ENCODE data around the gene PPEF1. TPM values are rescaled to one million over a fixed set of nuclear protein-coding genes. Genes with fewer than 3 reads are reported as not detected.

PPEF1 gene, protein sequence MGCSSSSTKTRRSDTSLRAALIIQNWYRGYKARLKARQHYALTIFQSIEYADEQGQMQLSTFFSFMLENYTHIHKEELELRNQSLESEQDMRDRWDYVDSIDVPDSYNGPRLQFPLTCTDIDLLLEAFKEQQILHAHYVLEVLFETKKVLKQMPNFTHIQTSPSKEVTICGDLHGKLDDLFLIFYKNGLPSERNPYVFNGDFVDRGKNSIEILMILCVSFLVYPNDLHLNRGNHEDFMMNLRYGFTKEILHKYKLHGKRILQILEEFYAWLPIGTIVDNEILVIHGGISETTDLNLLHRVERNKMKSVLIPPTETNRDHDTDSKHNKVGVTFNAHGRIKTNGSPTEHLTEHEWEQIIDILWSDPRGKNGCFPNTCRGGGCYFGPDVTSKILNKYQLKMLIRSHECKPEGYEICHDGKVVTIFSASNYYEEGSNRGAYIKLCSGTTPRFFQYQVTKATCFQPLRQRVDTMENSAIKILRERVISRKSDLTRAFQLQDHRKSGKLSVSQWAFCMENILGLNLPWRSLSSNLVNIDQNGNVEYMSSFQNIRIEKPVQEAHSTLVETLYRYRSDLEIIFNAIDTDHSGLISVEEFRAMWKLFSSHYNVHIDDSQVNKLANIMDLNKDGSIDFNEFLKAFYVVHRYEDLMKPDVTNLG
- total RNA-seq, result 1 to 10 TPM in 1 of 2 donors, under 1 TPM in 1; 0.09 to 1.4 TPM
- long read RNA-seq, partial matches to known transcripts, result 0 of 2 reads
- long read RNA-seq, other reads (novel, unspliced or antisense), result 2 of 2 reads

DNA sequence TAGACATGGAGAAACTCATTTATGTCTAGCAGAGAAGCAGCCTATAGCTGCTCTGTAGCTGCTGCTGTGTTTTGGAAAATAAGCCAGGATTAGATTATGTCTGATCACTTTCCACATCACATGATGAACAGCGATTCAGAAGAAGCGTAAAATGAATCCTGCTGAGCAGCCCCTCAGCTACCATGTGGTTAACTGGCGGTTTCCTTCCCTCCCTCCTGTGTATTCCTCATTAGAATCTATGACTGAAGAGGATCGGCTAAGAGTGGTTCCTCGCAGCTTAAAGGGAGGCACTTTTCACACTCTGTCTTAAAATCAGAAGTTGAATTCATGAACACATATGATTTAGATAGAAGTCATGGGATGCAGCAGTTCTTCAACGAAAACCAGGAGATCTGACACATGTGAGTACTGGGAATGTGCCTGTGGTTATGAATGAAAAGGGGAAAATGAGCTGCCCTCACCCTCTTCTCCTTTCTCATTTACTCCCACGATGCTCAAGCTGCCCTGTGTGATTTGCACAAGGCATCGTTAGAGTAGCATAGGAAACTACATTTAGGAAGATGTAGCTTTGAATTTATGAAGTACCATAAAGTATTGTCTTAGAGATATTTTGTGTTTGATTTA lies at the start of gene PPEF1:
TSS of gene PPEF1 (plus strand) at position 220 of the 624 bp plus-strand sequence. CDS start at position 356, 136 bp downstream.
- intact Hi-C loops (cut with DNase I), result no loop called here
- no peak for DNase-seq

DNA sequence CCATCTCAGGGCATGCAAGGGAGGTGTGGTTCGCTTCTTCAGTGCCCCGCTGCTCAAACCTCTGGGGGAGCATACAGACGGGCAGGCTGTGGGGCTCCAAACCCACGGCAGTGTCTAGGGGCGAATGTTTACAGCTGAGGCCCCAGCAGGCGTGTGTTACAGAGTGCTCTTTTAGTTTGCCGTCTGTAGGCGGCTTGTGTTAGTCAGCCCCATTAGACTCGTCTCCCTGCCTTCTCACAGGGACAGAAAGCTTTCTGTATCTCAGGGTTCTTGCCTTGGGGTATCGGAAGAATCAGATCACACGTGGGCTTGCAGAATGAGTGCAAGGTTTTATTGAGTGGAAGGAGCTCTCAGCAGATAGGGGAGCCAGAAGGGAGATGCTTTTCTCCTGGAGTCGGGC lies 46.2 kb upstream of the PPEF1 start:
- intact Hi-C loops (cut with DNase I), result no loop called here
- ATAC-seq (no peak), DNase-seq (no peak)

More for the DNA sequence above, at the start of gene PPEF1:
- ATAC-seq, result no peak

DNA sequence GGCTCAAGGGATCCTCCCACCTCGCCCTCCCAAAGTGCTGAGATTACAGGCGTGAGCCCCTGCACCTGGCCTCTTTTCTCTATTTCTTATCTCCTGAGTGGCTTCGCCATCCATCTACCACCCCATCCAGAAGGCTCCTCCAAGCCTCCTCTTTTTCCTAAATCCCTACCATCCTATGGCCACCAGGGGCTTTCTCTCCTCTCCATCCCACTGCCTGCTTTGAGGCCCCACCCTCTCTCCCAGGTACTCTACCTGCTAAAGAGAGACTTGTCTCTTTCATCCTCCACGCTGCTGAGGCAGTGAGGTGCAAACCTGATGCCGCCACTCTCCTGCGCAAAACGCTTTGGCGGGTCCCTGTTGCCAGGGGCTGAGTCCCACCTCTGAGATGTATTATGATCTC lies 42.5 kb upstream of the PPEF1 start:
- intact Hi-C loops (cut with DNase I), result no loop called here
- DNase-seq, result no peak
- ATAC-seq, result no peak

DNA sequence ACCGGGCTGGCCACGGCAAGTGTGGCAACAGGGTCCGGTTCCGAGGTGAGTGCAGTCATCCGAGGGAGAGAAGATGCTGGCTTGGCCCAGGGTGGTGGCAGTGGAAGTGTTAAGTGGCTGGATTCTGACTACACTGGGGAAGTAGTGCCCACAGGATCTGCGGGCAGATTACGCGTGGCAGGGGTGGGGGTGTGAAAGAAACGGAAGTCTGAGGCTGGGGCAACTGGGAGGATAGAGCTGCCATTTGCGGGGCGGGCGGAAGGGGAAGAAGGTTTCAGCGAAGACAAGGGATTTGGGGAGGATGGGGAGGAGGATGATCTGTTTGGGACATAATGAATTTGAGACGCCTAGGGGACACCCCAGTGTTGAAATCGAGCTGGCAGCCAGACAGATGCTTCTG lies 40.8 kb upstream of the PPEF1 start:
- DNase-seq (no peak), ATAC-seq (no peak)
- intact Hi-C loops (cut with DNase I), result no loop called here

DNA sequence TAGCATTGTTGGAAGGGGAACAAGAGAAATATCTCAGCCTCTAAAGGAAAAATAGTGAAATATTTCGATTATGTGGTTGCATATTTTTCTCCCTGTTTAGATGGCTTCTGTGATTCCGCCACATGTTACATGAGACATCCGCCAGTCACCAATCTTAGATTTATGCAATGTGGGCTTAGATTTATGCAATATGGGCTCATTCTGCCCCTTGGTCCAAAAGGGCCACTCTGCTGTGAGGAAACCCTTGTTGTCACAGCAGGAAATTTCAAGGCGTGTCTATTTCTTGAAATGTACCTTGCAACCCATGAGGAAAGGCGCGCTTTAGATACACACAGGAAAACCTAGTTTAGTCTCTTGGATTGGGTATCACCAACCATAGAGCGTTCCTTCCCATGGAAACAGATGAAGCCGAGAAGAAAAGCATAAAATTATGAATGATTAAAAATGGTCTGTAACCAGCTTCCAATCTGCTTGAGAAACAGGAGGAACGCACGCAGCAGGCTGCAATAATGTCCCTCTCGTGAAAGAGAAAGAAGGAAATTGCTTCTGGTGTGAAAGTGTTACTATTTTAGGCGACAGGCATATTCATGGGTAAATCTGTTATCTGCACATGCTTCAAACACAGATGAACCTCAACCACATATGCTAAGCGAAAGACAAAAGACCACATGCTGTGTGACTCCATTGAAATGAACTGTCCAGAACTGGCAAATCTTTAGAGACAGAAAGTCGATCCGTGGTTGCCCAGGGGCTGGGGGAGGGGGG lies 39.2 kb upstream of the PPEF1 start:
- intact Hi-C loops (cut with DNase I), result no loop called here
- DNase-seq (no peak), ATAC-seq (no peak)

DNA sequence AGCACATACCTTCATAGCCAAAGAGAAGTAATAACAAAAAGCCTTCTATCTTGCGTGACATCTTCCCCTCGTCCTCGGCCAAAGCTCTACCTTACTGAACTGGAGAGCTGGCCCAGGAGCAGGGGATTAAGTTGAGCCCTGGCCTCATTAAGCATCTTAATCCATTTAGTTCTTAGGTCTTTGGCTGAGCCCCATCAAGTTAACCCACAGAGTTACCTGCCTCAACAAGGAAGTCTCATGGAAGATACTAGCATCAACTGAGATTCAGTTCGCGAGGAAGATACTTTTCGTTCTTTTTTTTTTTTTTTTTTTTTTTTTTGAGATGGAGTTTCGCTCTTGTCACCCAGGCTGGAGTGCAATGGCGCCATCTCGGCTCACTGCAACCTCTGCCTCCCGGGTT lies 35.4 kb upstream of the PPEF1 start, which contains the start of gene RS1:
TSS of gene RS1 (minus strand) at position 101 of the 400 bp plus-strand sequence. CDS start at position 61, 40 bp downstream.
- ATAC-seq (no peak), DNase-seq (no peak)
- intact Hi-C loops (cut with DNase I), result loop anchor here in 1 of 2 donors (5.0 kb wide), 1 partner anchor 215 kb away; no protein-coding TSS in a partner anchor

DNA sequence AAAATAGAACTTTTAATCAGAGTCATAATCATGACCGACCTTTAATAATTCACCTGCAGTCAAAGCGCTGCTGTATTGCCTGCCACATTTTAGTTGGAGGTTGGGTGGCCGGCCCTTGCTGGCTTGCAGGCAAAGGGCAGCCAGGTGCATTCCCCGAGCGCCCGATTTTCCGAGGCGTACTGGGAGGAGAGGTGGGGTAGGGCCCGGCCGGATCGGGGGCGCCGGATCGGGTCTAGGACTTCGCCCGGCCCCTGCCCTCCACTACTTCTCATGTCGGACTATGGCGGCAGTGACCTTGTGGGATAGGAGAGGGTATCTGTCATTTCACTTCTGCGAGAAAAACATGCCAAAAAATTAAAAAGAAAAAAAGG lies 33.0 kb upstream of the PPEF1 start:
- peak; percentile 48 to 70 for ATAC-seq
- intact Hi-C loops (cut with DNase I), result loop anchor here in 1 of 2 donors (5.0 kb wide), 1 partner anchor 213 kb away; no protein-coding TSS in a partner anchor
- DNase-seq, result peak; percentile 32

DNA sequence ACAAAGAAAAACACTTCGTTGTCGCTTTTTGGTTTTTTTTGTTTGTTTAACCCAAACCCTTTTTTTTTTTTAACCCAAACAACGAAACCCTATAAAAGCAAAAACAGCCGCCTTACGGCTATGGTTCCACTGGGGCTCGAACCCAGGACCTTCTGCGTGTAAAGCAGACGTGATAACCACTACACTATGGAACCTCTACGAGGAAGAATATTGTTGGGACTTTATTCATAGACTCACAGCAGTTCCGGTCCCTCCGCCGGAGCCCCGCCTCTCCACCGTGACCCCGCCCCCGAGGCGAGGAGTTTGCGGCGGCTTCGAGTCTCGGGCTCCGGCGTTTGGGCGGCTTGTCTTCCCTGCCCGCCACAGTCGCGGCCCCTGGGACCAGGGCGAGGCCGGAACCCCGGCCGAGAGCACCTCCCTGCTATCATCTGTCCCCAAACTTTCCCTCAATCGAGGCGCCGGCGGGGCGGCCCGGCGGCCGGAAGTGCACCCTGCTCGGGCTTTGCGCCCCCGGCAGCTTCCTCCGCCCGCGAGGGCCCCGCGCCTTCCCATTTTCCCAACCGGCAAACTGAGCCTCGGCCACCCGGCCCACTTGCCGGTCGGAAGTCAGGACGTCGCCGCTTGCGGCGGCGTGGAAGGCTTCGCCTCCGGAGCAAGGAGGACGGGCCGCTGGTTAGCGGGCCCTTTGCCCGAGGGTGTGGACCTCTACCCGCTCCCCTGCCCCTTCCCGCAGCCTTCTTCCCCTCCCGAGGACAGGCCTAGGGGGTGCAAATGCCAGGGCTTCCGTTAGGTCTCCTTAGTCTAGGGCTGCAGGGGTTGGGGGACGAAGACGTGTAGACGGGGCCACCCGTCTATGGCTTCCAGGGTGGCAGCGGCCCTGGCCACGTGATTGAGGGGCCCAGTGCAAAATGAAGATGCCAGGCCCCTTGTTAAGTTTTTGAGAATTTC lies 32.4 kb upstream of the PPEF1 start:
- peak; percentile 79 for DNase-seq
- peak; percentile 96 for ATAC-seq
- intact Hi-C loops (cut with DNase I), result loop anchor here in 1 of 2 donors (5.0 kb wide), 1 partner anchor 212 kb away; no protein-coding TSS in a partner anchor

DNA sequence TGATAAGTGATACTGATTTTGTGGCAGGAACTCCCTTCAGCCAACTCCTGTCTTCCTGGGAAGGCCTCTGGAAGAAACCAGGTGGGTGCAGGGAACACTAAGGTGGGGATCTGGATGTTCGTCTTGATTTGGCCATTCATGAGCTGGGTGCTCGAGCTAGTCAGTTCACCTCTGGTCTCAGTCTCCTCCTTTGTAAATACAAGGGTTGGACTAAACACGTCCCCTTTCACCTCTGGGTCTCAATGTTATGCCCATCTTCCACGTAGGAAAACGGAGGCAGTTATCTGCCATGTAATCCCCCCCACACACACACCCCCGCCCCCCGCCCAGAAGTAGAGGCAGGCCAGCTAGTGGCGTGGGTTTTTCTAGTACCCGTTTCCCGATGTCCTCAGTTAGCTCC lies 31.4 kb upstream of the PPEF1 start:
- no peak for ATAC-seq
- no peak for DNase-seq
- intact Hi-C loops (cut with DNase I), result no loop called here

DNA sequence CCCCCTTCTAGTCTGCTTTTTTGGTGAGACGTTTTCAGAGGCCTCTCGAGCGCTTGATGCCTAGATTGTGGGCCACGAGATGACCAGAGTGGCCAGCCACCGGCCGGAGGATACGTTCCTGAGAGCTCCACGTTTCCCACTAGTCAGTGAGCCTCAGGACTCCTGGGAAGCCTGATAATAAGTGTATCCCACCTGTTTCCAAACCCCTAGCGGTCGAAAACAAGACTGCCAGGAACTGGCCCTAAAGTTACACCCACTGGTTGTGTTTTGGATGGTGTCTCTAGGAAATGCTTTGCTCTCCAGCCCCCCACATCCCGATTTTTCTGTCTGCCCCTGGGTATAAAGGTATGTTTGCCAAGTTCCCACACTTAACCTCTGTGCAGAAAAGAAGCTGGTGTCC lies 31.0 kb upstream of the PPEF1 start:
- ATAC-seq (no peak), DNase-seq (no peak)
- intact Hi-C loops (cut with DNase I), result no loop called here

DNA sequence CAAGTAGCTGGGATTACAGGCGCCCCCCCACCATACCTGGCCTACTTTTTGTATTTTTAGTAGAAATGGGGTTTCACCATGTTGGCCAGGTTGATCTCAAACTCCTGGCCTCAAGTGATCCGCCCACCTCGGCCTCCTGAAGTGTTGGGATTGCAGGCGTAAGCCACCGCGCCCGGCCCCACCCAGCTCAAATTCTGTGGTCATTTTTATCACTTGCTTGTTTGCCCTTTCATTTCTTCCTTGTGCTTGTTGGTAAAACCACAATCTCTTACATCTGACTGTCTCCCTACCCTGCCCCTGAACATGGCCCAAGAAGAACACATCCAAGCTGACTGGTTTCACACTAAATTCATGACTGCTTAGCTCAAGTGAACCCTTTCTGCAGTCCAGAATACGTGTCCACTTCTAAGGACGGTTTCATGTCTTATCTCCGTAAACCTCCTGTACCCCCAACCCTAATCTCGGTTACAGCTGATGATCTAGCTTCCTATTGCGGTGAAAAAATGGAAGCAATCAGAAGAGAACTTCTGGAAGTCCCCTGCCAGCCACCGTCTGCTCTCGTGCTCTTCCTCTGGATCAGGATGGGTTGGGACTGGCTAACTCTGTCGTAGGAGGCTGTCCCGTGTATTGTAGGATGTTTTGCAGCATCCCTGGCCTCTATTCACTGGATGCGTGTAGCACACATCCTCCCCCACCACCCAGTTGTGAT lies 30.1 kb upstream of the PPEF1 start:
- intact Hi-C loops (cut with DNase I), result no loop called here
- DNase-seq (no peak), ATAC-seq (no peak)

DNA sequence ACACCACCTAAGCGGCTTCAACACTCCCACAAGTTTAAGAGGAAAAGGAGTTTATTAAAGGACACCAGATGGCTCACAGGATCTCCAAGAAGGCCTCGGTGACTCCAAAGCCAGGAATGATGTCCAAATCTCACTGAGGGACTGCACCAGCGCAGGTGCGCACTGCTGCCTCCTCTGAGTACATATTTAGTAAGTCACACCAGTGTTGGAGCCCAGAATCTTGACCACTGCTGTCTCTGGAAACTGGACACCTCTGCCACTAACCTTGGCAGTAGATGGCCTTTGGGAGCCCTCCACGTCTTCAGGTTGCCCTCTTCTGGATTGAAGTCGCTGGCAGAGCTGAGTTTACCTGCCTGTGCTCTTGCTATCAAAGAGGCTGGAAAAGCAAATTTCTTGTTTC lies 25.4 kb upstream of the PPEF1 start:
- DNase-seq (no peak), ATAC-seq (no peak)
- intact Hi-C loops (cut with DNase I), result no loop called here

DNA sequence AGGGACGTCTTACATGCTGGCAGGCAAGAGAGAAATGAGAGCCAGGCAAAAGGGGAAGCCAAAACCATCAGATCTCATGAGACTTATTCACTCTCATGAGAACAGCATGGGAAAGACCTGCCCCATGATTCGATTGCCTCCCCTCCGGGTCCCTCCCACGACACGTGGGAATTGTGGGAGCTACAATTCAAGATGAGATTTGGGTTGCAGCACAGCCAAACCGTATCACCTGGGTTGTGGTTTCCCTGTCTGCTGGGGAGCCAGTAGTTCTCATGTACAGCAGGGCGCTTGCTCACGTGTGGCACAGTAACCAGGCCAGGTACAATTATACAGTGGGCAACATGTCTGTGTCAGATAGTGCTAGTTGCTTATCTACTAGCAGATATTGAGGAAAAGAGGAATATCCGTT lies 24.5 kb upstream of the PPEF1 start:
- intact Hi-C loops (cut with DNase I), result no loop called here
- no peak for ATAC-seq
- DNase-seq, result no peak

DNA sequence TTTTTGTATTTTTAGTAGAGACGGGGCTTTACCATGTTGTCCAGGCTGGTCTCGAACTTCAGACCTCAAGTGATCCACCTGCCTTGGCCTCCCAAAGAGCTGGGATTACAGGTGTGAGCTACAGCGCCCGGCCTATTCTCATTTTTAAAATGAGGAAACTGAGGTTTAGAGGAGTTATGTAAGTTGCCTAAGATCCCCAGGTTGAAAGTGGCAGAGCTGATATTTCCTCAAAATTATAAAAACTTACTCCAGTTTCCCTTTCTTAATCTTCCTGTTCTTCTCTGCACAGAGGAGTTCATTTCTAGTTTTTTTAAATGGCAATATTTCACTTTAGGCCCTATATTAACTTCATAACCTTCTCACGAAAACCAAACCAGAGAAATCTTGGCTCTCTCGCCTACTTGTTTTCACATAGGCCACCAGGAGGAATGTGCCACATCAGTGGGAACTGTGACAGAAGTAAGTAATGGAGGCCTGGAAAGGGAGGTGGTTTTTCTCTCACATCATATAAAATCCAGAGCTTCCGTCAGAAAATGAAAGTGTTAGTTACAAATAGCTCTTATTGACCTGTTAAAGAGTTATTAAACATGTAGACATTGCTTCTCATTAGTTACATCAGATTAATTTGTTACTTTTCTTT lies 19.5 kb upstream of the PPEF1 start:
- intact Hi-C loops (cut with DNase I), result no loop called here
- DNase-seq (no peak), ATAC-seq (no peak)

DNA sequence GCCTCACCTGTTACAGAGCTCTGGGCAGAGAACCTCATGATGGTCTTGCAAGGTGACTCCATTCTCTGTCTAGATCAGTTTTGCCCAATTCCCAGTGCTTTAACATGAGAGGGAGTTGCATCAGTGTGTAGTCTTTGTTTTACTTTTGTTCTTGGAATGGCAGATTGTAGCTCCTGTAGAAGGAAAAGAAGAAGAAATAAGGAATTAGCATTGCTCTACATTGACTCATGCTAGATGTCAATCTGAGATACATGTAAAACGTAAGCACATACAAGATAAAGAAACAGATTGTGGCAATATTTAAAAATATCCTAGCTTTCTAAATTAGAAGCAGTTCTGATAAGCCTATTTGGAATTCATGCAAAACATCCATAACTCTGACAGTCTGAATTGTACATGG lies 16.0 kb upstream of the PPEF1 start:
- intact Hi-C loops (cut with DNase I), result no loop called here
- DNase-seq (no peak), ATAC-seq (no peak)

DNA sequence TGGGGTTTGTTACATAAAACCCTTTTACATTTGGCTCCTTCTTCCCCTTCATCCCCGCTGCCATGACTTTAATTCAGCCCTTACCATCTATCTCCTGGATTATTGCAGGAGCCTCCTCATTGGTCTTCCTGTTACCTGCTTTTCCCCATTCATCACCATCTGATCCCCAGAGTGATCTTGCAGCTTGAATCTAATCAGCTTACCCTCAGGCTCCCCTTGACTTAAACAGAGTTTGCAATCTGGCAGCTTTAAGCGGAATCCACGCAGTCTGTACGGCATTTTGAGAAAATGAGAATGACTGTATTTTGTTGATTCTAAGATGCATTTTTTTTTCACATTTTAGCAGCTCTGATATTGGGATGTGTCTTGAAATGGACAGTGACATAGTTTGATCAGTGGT lies 14.9 kb upstream of the PPEF1 start:
- intact Hi-C loops (cut with DNase I), result no loop called here
- no peak for ATAC-seq

DNA sequence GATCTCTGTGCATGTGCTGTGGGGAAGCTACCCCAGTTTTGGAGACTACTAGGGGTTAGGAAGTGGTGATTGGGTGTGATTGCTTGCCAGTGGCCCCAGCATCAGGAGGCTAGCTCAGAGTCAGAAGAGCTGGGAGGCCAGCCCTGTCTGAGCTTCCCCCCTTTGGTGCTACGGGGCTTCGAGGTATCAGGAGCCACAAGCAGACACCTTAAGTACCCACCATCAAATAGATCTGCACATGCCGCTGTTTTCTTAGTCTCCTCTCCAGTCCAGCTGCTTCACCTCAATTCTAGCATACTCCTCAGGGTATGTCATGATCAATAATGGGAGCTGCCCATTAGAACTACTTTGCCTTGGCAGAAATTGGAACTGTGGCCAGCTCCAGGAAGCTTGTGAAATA lies 10.8 kb upstream of the PPEF1 start:
- ATAC-seq (no peak), DNase-seq (no peak)
- intact Hi-C loops (cut with DNase I), result no loop called here

More for the DNA sequence above, 14.9 kb upstream of the PPEF1 start:
- DNase-seq, result no peak
